H4 (cell line): ENCODE results near the gene TEKT2. TPM values are rescaled to one million over a fixed set of nuclear protein-coding genes. Genes with fewer than 3 reads are reported as not detected.

Experiments
- DNase-seq: peaks from one replicate; pipeline ENCODE4 v3.0.0-alpha.2; 2015; ENCODE audit warnings: low spot score
- total RNA-seq: library from RNA; depleted of rRNA; stranded (reverse); fragments of >200 nt; shearing (Covaris generic); gene quantifications from 2 replicates; pipeline ENCODE4 v1.2.3, GENCODE V29; 2014

Gene TEKT2
- total RNA-seq, 1 experiment from 2014 or later: not detected

DNA sequence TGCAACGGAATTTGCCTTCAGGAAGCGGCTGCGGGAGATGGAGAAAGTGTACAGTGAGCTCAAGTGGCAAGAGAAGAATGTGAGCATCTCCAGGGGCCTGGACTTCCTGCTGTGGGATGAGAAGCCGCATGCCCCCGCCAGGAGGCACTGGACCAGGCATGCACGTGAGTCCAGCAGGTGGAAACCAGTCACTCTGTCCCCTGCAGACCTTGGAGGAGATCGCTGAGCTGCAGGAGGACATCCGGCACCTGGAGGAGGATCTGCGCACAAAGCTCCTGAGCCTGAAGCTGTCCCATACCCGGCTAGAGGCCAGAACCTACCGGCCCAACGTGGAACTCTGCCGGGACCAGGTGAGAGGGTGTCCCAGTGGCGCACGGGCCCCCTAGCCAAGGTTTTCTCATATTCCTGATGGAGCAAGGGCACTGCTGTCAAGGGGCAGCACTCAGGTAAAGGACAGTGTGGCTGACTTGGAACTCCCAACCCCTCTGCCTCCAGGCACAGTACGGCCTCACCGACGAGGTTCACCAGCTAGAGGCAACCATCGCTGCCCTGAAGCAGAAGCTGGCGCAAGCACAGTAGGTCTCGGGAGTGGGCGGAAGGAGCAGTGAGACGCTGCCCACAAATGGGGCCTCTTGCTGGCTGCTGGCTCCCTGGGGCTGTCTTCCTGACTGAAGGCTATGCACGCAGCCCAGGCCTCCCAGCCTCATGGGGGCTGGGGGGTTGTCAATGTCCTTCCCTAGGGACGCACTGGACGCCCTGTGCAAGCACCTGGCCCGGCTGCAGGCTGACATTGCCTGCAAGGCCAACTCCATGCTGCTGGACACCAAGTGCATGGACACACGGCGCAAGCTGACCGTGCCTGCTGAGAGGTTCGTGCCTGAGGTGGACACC, 3.6 kb downstream of the TEKT2 start:
- no peak for DNase-seq

DNA sequence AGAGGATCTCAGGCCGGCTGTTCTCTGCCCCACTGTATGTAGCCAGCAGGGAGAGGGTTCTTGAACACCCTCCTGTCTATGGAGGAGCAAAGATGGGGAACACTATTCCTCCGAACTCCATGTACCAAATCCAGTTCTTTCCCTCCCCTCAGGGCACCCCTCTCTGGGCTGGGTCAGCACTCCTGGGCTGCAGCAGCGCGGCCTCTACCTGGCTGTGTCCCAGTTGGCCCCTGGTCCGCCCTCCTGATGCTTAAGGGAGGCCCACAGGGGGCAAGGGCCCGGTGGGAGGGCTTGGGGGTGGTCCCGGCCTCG, 4.3 kb downstream of the TEKT2 start:
- no peak for DNase-seq

DNA sequence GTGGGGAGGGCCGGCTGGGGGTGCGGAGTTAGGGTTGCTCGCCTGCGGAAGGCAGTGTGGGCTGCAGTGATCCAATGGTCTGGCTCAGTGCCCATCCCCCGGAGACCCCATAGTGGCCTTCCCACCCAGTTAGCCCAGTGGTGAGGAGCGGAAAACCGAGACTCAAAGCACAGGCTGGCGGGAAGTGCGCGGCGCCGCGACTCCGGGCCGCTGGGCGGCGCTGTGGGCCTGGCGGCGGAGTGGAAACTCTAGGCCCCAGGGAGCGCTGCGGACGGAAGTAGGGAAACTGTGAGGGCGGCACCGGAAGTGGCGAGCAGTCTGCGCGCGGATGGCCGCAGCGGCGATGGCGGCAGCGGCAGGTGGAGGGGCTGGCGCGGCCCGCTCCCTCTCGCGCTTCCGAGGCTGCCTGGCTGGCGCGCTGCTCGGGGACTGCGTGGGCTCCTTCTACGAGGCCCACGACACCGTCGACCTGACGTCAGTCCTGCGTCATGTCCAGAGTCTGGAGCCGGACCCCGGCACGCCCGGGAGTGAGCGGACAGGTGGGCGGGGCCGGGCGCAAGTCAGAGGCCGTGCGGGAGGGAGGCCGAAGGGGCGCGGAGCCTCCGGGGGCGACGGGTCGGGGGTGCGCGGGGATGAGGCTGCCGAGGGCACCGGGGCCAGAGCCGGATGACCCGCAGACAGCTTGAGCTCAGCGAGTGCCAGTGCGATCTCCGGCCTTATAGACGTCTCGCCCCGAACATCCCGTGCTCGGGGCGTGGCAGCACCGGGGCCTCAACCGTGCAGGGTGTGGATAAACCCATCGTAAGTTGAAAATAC, 4.9 kb downstream of the TEKT2 start, which contains the start of gene ADPRS:
TSS of gene ADPRS (plus strand) at position 316 of the 816 bp plus-strand sequence. CDS start at position 329, 13 bp downstream.
- DNase-seq: peak; percentile 83

GRCh38 chr1:36089393-36090121, 5.7 kb downstream of the TEKT2 start:
- DNase-seq: no peak

DNA sequence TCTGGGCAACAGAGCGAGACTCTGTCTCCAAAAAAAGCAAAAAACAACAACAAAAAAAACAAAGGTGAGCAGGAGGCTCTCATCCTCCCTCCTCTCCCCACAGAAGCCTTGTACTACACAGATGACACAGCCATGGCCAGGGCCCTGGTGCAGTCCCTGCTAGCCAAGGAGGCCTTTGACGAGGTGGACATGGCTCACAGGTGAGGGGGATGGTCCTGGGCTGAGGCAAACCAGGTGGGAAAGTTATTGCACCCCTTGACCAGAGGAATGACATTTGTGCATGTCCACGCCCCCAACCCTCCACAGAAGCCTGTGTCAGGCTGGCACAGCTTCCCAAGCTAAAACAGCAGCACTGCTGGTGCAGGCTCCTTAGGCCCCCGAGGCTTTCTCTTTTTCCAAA, 7.2 kb downstream of the TEKT2 start:
- DNase-seq: no peak

- DNase-seq: no peak
Measured at GRCh38 chr1:36091698-36092097, 7.8 kb downstream of the TEKT2 start.

DNA sequence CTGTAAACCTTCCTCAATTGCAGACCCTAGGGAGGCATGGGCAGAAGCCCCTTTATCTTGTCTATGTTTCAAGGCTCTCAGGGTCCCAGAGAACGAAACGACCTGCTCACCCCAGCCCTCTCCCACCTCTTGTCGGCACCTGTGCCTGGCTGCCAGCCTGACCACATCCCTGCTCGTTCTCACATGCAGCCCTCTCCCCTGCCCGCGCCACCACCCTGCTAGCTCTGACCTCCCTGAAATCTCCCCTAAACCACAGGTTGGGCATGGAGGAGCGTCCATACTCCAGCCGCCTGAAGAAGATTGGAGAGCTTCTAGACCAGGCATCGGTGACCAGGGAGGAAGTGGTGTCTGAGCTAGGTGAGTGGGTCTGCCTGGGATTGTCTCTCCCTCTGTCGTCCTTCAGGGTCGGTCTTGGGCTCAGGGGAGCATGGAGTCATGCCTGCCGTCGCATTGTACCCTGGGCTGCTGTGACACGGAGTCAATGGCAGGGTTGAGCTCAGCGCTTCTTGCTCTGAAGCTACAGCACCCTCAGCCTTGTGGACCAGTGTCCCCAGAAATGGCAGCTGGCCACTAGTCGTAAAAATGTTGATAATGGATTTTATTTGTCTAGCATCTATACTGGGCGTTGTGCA, 8.4 kb downstream of the TEKT2 start:
- no peak for DNase-seq

DNA sequence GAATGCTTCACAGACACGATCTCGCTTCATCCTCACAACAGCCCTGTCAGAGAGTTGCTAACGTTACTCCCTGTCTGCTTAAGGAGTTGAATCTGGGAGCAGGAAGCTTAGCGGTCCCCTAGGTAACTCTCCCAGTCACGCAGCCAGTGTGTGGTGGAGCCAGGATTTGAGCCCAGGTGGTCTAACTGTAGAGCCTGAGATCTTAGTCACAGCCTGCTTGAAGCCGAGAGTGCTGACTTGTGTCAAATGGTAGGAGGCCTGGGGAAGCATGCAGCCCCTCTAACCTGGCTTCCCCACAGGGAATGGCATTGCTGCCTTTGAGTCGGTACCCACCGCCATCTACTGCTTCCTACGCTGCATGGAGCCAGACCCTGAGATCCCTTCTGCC, 8.9 kb downstream of the TEKT2 start:
- no peak for DNase-seq

DNA sequence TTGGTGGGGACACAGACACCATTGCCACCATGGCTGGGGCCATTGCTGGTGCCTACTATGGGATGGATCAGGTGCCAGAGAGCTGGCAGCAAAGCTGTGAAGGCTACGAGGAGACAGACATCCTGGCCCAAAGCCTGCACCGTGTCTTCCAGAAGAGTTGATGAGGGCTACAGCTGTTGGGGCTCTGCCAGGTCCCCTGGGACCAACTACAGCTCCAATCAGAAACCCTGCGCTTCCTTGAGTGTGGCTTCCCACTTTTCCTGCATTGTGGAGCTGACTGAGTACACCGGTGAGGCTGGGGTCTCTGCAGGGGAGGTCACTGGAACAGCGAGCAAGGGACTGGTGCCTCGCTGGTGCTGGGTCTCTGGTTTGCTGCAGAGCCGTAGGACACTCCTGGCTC, 9.3 kb downstream of the TEKT2 start:
- no peak for DNase-seq

DNA sequence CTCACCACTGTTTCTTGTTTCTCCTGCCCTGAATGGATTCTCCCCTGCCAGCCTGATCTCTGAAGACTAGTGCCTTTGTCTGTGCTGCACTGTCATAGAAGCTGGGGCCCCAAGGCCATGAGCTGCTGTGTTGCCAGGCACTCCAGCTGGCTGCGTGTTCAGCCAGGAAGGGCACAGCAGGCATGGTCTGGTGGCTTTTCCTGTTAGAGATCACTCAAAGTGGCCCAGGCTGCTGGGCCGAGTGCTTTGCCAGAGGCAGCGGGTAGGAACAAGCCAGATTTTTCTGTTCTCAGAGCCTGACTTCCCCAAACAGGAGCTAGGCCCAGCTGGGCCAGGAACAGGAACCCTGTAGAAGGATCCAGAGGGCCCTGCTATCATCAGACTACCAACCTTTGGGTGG, 10.0 kb downstream of the TEKT2 start:
- DNase-seq: no peak

GRCh38 chr1:36094621-36095061, 10.7 kb downstream of the TEKT2 start:
- no peak for DNase-seq

GRCh38 chr1:36095760-36096405, 12.0 kb downstream of the TEKT2 start:
- no peak for DNase-seq

- no peak for DNase-seq
Measured at GRCh38 chr1:36096500-36097432, 12.9 kb downstream of the TEKT2 start.

DNA sequence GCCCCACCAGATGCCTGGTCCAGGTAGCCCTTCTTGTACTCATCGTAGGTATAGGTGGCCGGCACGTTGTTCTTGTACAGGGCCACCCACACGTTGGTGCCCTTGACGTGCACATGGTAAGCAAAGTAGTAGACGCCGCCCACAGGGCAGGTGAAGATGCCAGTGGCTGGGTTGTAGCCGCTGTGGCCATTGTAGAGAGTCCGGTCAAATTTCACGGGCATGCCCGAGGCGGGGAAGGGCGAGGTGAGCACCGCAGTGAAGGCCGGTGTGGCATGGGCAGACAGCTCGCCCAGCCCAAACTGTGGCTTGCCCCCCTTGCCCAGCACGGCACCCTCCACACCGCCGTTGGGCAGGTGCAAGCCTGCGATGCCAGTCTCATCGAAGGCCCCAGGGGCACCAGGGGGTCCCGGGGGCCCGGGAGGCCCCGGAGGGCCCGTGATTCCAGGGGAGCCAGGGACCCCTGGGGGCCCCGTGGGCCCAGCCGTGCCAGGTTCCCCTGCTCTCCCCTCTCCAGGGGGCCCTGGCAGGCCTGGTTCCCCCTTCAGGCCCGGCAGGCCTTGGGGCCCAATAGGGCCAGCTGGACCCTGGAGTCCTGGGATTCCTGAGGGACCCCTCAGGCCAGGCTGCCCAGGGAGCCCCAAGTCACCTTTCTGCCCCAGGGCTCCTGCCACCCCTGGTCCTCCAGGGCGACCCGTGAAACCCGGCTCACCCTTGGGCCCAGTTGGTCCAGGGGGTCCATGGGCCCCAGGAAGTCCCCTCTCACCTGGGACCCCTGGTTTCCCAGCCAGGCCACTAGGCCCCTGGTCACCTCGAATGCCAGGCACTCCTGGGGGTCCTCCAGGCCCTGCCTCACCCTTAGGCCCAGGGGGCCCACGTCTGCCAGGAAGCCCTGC, 14.0 kb downstream of the TEKT2 start:
- no peak for DNase-seq

- no peak for DNase-seq
Measured at GRCh38 chr1:36098650-36099365, 14.9 kb downstream of the TEKT2 start.

- peak; percentile 58 for DNase-seq
Measured at GRCh38 chr1:36099681-36100341, 15.9 kb downstream of the TEKT2 start.

DNA sequence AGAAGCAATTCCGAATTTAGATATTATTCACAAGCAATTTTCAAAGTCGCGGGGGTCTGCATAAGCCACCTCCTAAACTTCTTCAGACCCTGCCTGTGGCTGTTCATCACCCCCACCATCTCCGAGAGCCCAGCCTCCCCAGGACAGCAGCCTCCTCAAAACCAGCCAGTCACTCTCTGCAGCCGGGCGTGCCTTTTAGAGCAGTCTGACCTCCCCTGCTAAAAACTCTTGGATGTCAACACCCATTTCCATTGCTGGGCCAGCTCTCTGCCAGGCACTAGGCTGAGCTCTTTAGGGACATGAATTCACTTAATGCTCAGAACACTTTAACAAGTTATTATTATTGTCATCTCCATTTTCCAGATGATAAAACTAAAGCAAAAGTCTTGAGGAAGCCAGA, 16.5 kb downstream of the TEKT2 start:
- no peak for DNase-seq

DNA sequence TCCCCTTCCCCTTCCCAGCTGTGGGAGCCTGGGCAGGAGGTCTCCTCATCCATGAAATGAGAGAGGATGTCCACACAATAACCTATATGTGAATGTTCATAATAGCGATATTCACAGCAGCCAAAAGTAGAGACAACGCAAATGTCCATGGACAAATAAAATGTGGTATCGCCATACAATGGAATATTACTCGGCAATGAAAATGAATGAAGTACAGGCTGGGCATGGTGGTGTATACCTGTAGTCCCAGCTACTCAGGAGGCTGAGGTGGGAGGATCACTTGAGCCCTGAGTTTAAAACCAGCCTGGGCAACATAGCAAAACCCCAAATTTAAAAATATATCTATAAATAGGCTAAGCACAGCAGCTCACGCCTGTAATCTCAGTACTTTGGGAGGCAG, 17.7 kb downstream of the TEKT2 start:
- DNase-seq: no peak
